HG02884 (cell line): ENCODE data around the gene STAP1.

Experiments
- ATAC-seq: cut with Tn5 transposase; IDR thresholded peaks from one replicate; pipeline ENCODE4 v1.9.1; 2021; ENCODE audit warnings: mild to moderate bottlenecking, moderate library complexity; ENCODE audit not compliant: unreplicated experiment

The STAP1 gene

GRCh38 chr4:67554096-67554495 lies 4.4 kb upstream of the STAP1 start:
- no peak for ATAC-seq

- no peak for ATAC-seq
Observed at GRCh38 chr4:67555447-67555846, 3.1 kb upstream of the STAP1 start.

GRCh38 chr4:67556436-67556835 lies 2.1 kb upstream of the STAP1 start:
- no peak for ATAC-seq

- no peak for ATAC-seq
Observed at GRCh38 chr4:67565284-67565683, 6.8 kb downstream of the STAP1 start.

- no peak for ATAC-seq
Observed at GRCh38 chr4:67566335-67566734, 7.8 kb downstream of the STAP1 start.

GRCh38 chr4:67568820-67569219 lies 10.3 kb downstream of the STAP1 start:
- ATAC-seq: no peak

- no peak for ATAC-seq
Observed at GRCh38 chr4:67570537-67570936, 12.0 kb downstream of the STAP1 start.

GRCh38 chr4:67571975-67572374 lies 13.4 kb downstream of the STAP1 start:
- no peak for ATAC-seq

GRCh38 chr4:67573193-67573592 lies 14.7 kb downstream of the STAP1 start:
- no peak for ATAC-seq

- ATAC-seq: peak; percentile 88
Observed at GRCh38 chr4:67575232-67576058, 16.9 kb downstream of the STAP1 start.

- no peak for ATAC-seq
Observed at GRCh38 chr4:67576059-67576466, 17.5 kb downstream of the STAP1 start.

GRCh38 chr4:67576538-67576937 lies 18.0 kb downstream of the STAP1 start:
- peak; percentile 37 for ATAC-seq

GRCh38 chr4:67580577-67580976 lies 22.1 kb downstream of the STAP1 start:
- ATAC-seq: peak; percentile 42

GRCh38 chr4:67581208-67581857 lies 22.8 kb downstream of the STAP1 start:
- ATAC-seq: peak; percentile 51

- ATAC-seq: no peak
Observed at GRCh38 chr4:67581913-67582312, 23.4 kb downstream of the STAP1 start.

- no peak for ATAC-seq
Observed at GRCh38 chr4:67584496-67584895, 26.0 kb downstream of the STAP1 start.

- ATAC-seq: no peak
Observed at GRCh38 chr4:67587156-67587555, 28.6 kb downstream of the STAP1 start.

- no peak for ATAC-seq
Observed at GRCh38 chr4:67593741-67594175, 35.2 kb downstream of the STAP1 start.

GRCh38 chr4:67603310-67604028 lies 44.9 kb downstream of the STAP1 start:
- ATAC-seq: no peak

GRCh38 chr4:67604029-67604381 lies 45.5 kb downstream of the STAP1 start:
- no peak for ATAC-seq

- no peak for ATAC-seq
Observed at GRCh38 chr4:67604749-67605148, 46.2 kb downstream of the STAP1 start.

- no peak for ATAC-seq
Observed at GRCh38 chr4:67608027-67608426, 49.5 kb downstream of the STAP1 start.
